Epithelial cell of proximal tubule (primary cell): Measurements from ENCODE around the gene SOCS3. TPM values are rescaled to one million over a fixed set of nuclear protein-coding genes. Genes with fewer than 3 reads are reported as not detected.

ENCODE experiments used
- DNase-seq: peaks from one replicate; pipeline ENCODE4 v3.0.0-alpha.2; 2011; ENCODE audit warnings: low read depth
- H3K4me3 ChIP-seq: 2 replicates; pipeline ENCODE4 v1.5.1; 2011; ENCODE audit warnings: low read depth, mild to moderate bottlenecking, low read length
- CTCF ChIP-seq: conservative IDR thresholded peaks from 2 replicates; pipeline ENCODE4 v1.5.1; 2012; ENCODE audit warnings: low read depth, mild to moderate bottlenecking, low read length
- total RNA-seq: library from RNA; depleted of rRNA; stranded (reverse); fragments of >200 nt; gene quantifications from 2 replicates; pipeline ENCODE4 v1.2.3, GENCODE V29; 2015

The SOCS3 gene
- total RNA-seq, 1 donor from 2014 or later: 42.8 TPM

GRCh38 chr17:78362671-78363070 is 2.8 kb upstream of the SOCS3 start:
- no peak for DNase-seq
- peak; percentile 59 for TF ChIP-seq CTCF
- H3K4me3 ChIP-seq: no peak overlapping the region

- no peak for DNase-seq
- H3K4me3 ChIP-seq: no peak overlapping the region
- no peak for TF ChIP-seq CTCF
These were observed 2.4 kb upstream of the SOCS3 start for GRCh38 chr17:78362232-78362631.

- TF ChIP-seq CTCF: no peak
- DNase-seq: no peak
- H3K4me3 ChIP-seq: no peak overlapping the region
These were observed 1.4 kb upstream of the SOCS3 start for GRCh38 chr17:78361225-78361701.

- H3K4me3 ChIP-seq: peak overlapping the region; percentile 93
- no peak for DNase-seq
- peak; percentile 89 for TF ChIP-seq CTCF
These were observed 721 bp upstream of the SOCS3 start for GRCh38 chr17:78360371-78361224.

- peak overlapping the region; percentile 93 for H3K4me3 ChIP-seq
- DNase-seq: no peak
- no peak for TF ChIP-seq CTCF
These were observed 418 bp downstream of the SOCS3 start for GRCh38 chr17:78359321-78359996.

- DNase-seq: no peak
- TF ChIP-seq CTCF: no peak
- H3K4me3 ChIP-seq: peak overlapping the region; percentile 93
These were observed 1.1 kb downstream of the SOCS3 start for GRCh38 chr17:78358538-78359320.
